ENCODE data around the gene MSX1. TPM values are rescaled to one million over a fixed set of nuclear protein-coding genes. Genes with fewer than 3 reads are reported as not detected.

The MSX1 gene
- total and polyA plus RNA-seq, 2 donors (not counting 3 experiments of a cell fraction or from before 2014, with no cell fraction given), result 5.0 to 6.2 TPM

GRCh38 chr4:4837316-4837715 lies 22.1 kb upstream of the MSX1 start:
- Histone ChIP-seq H3K79me2 (ENCODE audit: control insufficient read depth, insufficient read depth, low read length) (no peaks in the 10 kb centered on the region), H3K4me2 (ENCODE audit: insufficient read depth, low read length) (no peak overlapping the region), H2AFZ (ENCODE audit: low read depth, low read length) (no peak overlapping the region), H3K27me3 (ENCODE audit: control insufficient read depth in 2 of 2, insufficient read depth in 2 of 2, low read length in 2 of 2) (peaks cover 0 to 3% of the 10 kb centered on the region in 2 experiments), H3K9me3 (replicated peaks; ENCODE audit: control insufficient read depth, insufficient read depth, low read length) (no peaks in the 10 kb centered on the region), H3K4me3 (replicated peaks in 1 of 3; ENCODE audit: insufficient read depth in 1 of 3, low read depth in 1 of 3, low read length in 3 of 3) (no peak overlapping the region), H3K36me3 (ENCODE audit: control insufficient read depth in 2 of 2, extremely low read depth in 1 of 2, insufficient read depth in 2 of 2, low read length in 2 of 2) (no peaks in the 10 kb centered on the region), H3K9me1 (replicated peaks; ENCODE audit: control insufficient read depth, extremely low read depth, insufficient read depth, low read length) (no peaks in the 10 kb centered on the region), H3K27ac (ENCODE audit: insufficient read depth, low read depth, low read length) (no peak overlapping the region), H3K9ac (replicated peaks; ENCODE audit: extremely low read depth, insufficient read depth, low read length) (no peak overlapping the region), H3K4me1 (ENCODE audit: control insufficient read depth, extremely low read depth, insufficient read depth, low read length) (no peaks in the 10 kb centered on the region), H4K20me1 (replicated peaks; ENCODE audit: control insufficient read depth, extremely low read depth, insufficient read depth, low read length) (no peaks in the 10 kb centered on the region)
- intact Hi-C loops (cut with micrococcal nuclease) (no loop called here), dilution Hi-C loops (cut with MboI; ENCODE audit: extremely low pct_ligation_motif_present, low sequenced_read_pairs) (no loop called here)
- BruUV-seq (replicated peaks), result no TSS peak
- TF ChIP-seq JUN (IDR thresholded peaks at IDR 0.05; ENCODE audit: borderline replicate concordance, insufficient read depth, insufficient read length, low read depth), result no peak
- no peak for TF ChIP-seq GATA2 (IDR thresholded peaks at IDR 0.05; ENCODE audit: insufficient read depth, insufficient read length, low read depth, low read length)
- no peak for TF ChIP-seq CTCF (IDR thresholded peaks at IDR 0.05; ENCODE audit: extremely low read depth in 1 of 2, insufficient read depth in 1 of 2, low read depth in 1 of 2, low read length in 2 of 2)
- no peak for TF ChIP-seq MYC (IDR thresholded peaks at IDR 0.05; ENCODE audit: low read depth, low read length)
- TF ChIP-seq POLR2AphosphoS5 (IDR thresholded peaks at IDR 0.05; ENCODE audit: insufficient read depth, low read depth, low read length), result no peak
- TF ChIP-seq POLR2A (IDR thresholded peaks at IDR 0.05; ENCODE audit: low read depth, low read length), result no peak
- TF ChIP-seq, protein P1, sequence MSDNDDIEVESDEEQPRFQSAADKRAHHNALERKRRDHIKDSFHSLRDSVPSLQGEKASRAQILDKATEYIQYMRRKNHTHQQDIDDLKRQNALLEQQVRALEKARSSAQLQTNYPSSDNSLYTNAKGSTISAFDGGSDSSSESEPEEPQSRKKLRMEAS (IDR thresholded peaks at IDR 0.05; ENCODE audit: insufficient read depth, insufficient read length), result no peak
- no peak for TF ChIP-seq EZH2 (IDR thresholded peaks at IDR 0.05; ENCODE audit: borderline replicate concordance, low read depth, low read length, severe bottlenecking)
- TF ChIP-seq FOS (IDR thresholded peaks at IDR 0.05; ENCODE audit: borderline replicate concordance, insufficient read depth, low read length), result no peak
- DNase-seq (ENCODE audit: low read depth, low spot score), result no peak
- POLR2A ChIA-PET, result no interaction called here
- CTCF ChIA-PET, result interaction anchor here (1.4 kb wide), 1 partner anchor 42 kb away, joined by 3 read pairs; no protein-coding TSS in a partner anchor
- no peak for FAIRE-seq
